Right lung (tissue), 5 donors: ENCODE data around the gene URB1. TPM values are rescaled to one million over a fixed set of nuclear protein-coding genes. Genes with fewer than 3 reads are reported as not detected.
A peak's percentile ranks its signal among the peaks of the same experiment; 100 is the strongest.
"Not testable (repeated sequence)": the region's sequence is repeated elsewhere in the genome, so short reads cannot be mapped to it uniquely, and the experiment has no call there.

Experiments used
- DNase-seq, 2 donors: peaks; one replicate each; pipeline ENCODE4 v3.0.0-alpha.2; 2013
- polyA plus RNA-seq, 5 donors: library from polyadenylated mRNA; unstranded; fragments of 120-200 nt; gene quantifications; one replicate each; pipeline versions ENCODE4 v1.2.1 to v1.2.3, GENCODE V29; 2013; ENCODE audit warnings: inconsistent platforms in 1 of 5, low replicate concordance in 1 of 5; ENCODE audit not compliant: insufficient read length in 5 of 5, insufficient read depth in 1 of 5

Gene URB1
- polyA plus RNA-seq, 5 donors, result 10.0 to 15.3 (median 13.2) TPM

GRCh38 chr21:32413015-32413504 is 20.2 kb upstream of the URB1 start:
- no peak for DNase-seq

GRCh38 chr21:32412162-32413014 is 19.6 kb upstream of the URB1 start, which contains the start of gene EVA1C:
Gene EVA1C, plus strand, starts transcription at chr21:32412706. Its CDS starts 148 bp downstream, at chr21:32412854.
- peak in 1 of 2 donors; percentile 29 for DNase-seq

- peak in 1 of 2 donors; percentile 59 for DNase-seq
These were observed 18.7 kb upstream of the URB1 start for GRCh38 chr21:32411350-32412161.

GRCh38 chr21:32410916-32411315 is 18.1 kb upstream of the URB1 start:
- no peak for DNase-seq

- no peak for DNase-seq
These were observed 17.5 kb upstream of the URB1 start for GRCh38 chr21:32410291-32410690.

- no peak for DNase-seq
These were observed 13.6 kb upstream of the URB1 start for GRCh38 chr21:32406405-32406804.

- peak; percentile 41 to 63 for DNase-seq
These were observed 10.5 kb upstream of the URB1 start for GRCh38 chr21:32403201-32403777.

- no peak for DNase-seq
These were observed 827 bp upstream of the URB1 start for GRCh38 chr21:32393677-32394001.

- no peak for DNase-seq
These were observed 423 bp downstream of the URB1 start for GRCh38 chr21:32392299-32392879.

- no peak for DNase-seq
These were observed 1.1 kb downstream of the URB1 start for GRCh38 chr21:32391755-32392154.

GRCh38 chr21:32390537-32391224 is 2.1 kb downstream of the URB1 start:
- not testable (repeated sequence) for DNase-seq

GRCh38 chr21:32389337-32390015 is 3.3 kb downstream of the URB1 start:
- no peak for DNase-seq

GRCh38 chr21:32388306-32388705 is 4.5 kb downstream of the URB1 start:
- DNase-seq, result no peak

GRCh38 chr21:32387151-32387550 is 5.7 kb downstream of the URB1 start:
- DNase-seq, result no peak

- DNase-seq, result no peak
These were observed 6.5 kb downstream of the URB1 start for GRCh38 chr21:32386195-32386870.

- no peak for DNase-seq
These were observed 9.0 kb downstream of the URB1 start for GRCh38 chr21:32383812-32384211.

GRCh38 chr21:32382108-32382644 is 10.6 kb downstream of the URB1 start:
- DNase-seq, result no peak

GRCh38 chr21:32381571-32381970 is 11.2 kb downstream of the URB1 start:
- no peak for DNase-seq

GRCh38 chr21:32380940-32381339 is 11.9 kb downstream of the URB1 start:
- DNase-seq, result no peak

- DNase-seq, result no peak
These were observed 13.9 kb downstream of the URB1 start for GRCh38 chr21:32378956-32379355.
